GM21717 (cell line): ENCODE measurements around the gene BDH1.

Experiments
- ATAC-seq: cut with Tn5 transposase; IDR thresholded peaks from one replicate; pipeline ENCODE4 v1.9.1; 2021; ENCODE audit warnings: mild to moderate bottlenecking, moderate library complexity; ENCODE audit not compliant: unreplicated experiment

The BDH1 gene

GRCh38 chr3:197464794-197465193 is 91.0 kb downstream of the BDH1 start:
- no peak for ATAC-seq

GRCh38 chr3:197463279-197463678 is 92.5 kb downstream of the BDH1 start:
- no peak for ATAC-seq

DNA sequence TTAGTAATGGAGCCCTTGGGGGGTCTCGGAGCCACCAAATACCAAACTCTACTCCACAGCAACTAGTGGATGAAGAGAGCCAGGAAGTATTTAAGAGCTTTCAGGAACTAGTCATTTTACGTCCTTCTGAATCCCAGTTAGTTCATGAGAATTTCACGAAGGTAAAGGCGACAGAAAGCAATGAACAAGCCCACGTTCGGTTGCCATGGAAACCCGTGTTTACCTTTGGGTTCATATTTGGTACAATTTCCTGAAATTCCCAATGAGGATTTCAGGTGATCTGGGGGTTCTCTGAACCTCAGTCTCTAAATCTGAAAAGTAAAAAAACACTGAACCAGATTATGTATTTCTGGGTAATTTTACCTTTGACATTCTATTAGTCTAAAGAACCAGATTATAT is 93.0 kb downstream of the BDH1 start:
- no peak for ATAC-seq

- ATAC-seq: no peak
Observed at GRCh38 chr3:197460639-197461038, 95.1 kb downstream of the BDH1 start.

DNA sequence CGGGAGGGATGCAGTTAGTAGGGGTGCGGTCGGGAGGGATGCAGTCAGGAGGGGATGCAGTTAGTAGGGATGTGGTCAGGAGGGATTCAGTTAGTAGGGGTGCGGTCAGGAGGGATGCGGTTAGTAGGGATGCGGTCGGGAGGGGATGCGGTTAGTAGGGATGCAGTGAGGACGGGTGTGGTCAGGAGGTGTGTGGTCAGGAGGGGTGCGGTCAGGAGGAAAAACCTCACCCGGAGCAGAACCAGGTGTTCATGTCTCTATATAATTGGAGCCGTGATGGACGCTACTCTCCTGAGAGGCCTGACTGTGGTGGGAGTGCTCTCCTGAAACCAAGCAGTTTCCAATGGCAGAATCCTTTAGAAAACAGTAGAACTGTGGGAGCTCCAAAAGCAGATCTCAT is 95.8 kb downstream of the BDH1 start:
- ATAC-seq: no peak
